Measurements from ENCODE around the gene SOHLH1. TPM values are rescaled to one million over a fixed set of nuclear protein-coding genes. Genes with fewer than 3 reads are reported as not detected.

The SOHLH1 gene
- total and polyA plus RNA-seq, 2 experiments from 2014 or later = not detected

GRCh38 chr9:135700525-135700924 lies 1.2 kb upstream of the SOHLH1 start:
- DNase-seq = no peak
- in situ Hi-C loops (cut with MboI) = no loop called here
- Histone ChIP-seq H3K4me2 (ENCODE audit: unreplicated experiment) (no peak overlapping the region), H3F3A (ENCODE audit: insufficient read depth) (no peaks in the 10 kb centered on the region), H3K27me3 (replicated peaks; ENCODE audit: insufficient read depth) (peaks cover 12% of the 10 kb centered on the region; the same call in 1 of the 2 replicates), H3K27ac (no peak overlapping the region), H3K9me2 (ENCODE audit: insufficient read depth) (no peaks in the 10 kb centered on the region), H2AFZ (no peak overlapping the region), H4K20me1 (ENCODE audit: insufficient read depth) (no peaks in the 10 kb centered on the region), H3K9me3 (ENCODE audit: low read depth) (no peaks in the 10 kb centered on the region), H3K9ac (no peak overlapping the region), H3K79me2 (ENCODE audit: insufficient read depth) (no peaks in the 10 kb centered on the region), H3K4me3 (no peak overlapping the region), H3K36me3 (ENCODE audit: low read depth) (no peaks in the 10 kb centered on the region), H3K4me1 (ENCODE audit: insufficient read depth) (no peaks in the 10 kb centered on the region)
- 46 to 48% methylated on average over 15 of the region's 15 CpGs for WGBS, 2 experiments (ENCODE audit: low coverage in 1 of 2, low lambda C conversion rate in 2 of 2, missing lambda C conversion rate in 2 of 2)
- no peak for TF ChIP-seq EZH2 (IDR thresholded peaks at IDR 0.05; ENCODE audit: insufficient read depth, poor library complexity, severe bottlenecking)
- no peak for TF ChIP-seq EZH2phosphoT487 (IDR thresholded peaks at IDR 0.05; ENCODE audit: insufficient read depth, low read depth)

- H4K20me1 ChIP-seq (ENCODE audit: insufficient read depth) = no peaks in the 10 kb centered on the region
- in situ Hi-C loops (cut with MboI) = no loop called here
- no peaks in the 10 kb centered on the region for H3K36me3 ChIP-seq (ENCODE audit: low read depth)
- no peak overlapping the region for H3K27ac ChIP-seq
- no peak overlapping the region for H3K4me2 ChIP-seq (ENCODE audit: unreplicated experiment)
- H3K9me2 ChIP-seq (ENCODE audit: insufficient read depth) = no peaks in the 10 kb centered on the region
- no peaks in the 10 kb centered on the region for H3K9me3 ChIP-seq (ENCODE audit: low read depth)
- H3F3A ChIP-seq (ENCODE audit: insufficient read depth) = no peaks in the 10 kb centered on the region
- H3K4me3 ChIP-seq = no peak overlapping the region
- H2AFZ ChIP-seq = no peak overlapping the region
- no peaks in the 10 kb centered on the region for H3K4me1 ChIP-seq (ENCODE audit: insufficient read depth)
- 39 to 64% methylated on average over 2 to 18 of the region's 19 CpGs for WGBS, 2 experiments (ENCODE audit: low coverage in 1 of 2, low lambda C conversion rate in 2 of 2, missing lambda C conversion rate in 2 of 2)
- peaks cover 6% of the 10 kb centered on the region; the same call in 1 of the 2 replicates for H3K27me3 ChIP-seq (replicated peaks; ENCODE audit: insufficient read depth)
- DNase-seq = no peak
- H3K9ac ChIP-seq = no peak overlapping the region
- TF ChIP-seq EZH2 (IDR thresholded peaks at IDR 0.05; ENCODE audit: insufficient read depth, poor library complexity, severe bottlenecking) = no peak
- TF ChIP-seq EZH2phosphoT487 (IDR thresholded peaks at IDR 0.05; ENCODE audit: insufficient read depth, low read depth) = no peak
- no peaks in the 10 kb centered on the region for H3K79me2 ChIP-seq (ENCODE audit: insufficient read depth)
These were observed 514 bp downstream of the SOHLH1 start for GRCh38 chr9:135698767-135699166.

GRCh38 chr9:135698236-135698635 lies 1.0 kb downstream of the SOHLH1 start:
- H3K9me2 ChIP-seq (ENCODE audit: insufficient read depth) = no peaks in the 10 kb centered on the region
- no peak overlapping the region for H3K4me2 ChIP-seq (ENCODE audit: unreplicated experiment)
- in situ Hi-C loops (cut with MboI) = no loop called here
- no peaks in the 10 kb centered on the region for H3K79me2 ChIP-seq (ENCODE audit: insufficient read depth)
- H3K9me3 ChIP-seq (ENCODE audit: low read depth) = no peaks in the 10 kb centered on the region
- H3K36me3 ChIP-seq (ENCODE audit: low read depth) = no peaks in the 10 kb centered on the region
- H4K20me1 ChIP-seq (ENCODE audit: insufficient read depth) = no peaks in the 10 kb centered on the region
- WGBS, 2 experiments (ENCODE audit: low coverage in 1 of 2, low lambda C conversion rate in 2 of 2, missing lambda C conversion rate in 2 of 2) = 61 to 65% methylated on average over 17 to 20 of the region's 21 CpGs
- no peak for DNase-seq
- no peaks in the 10 kb centered on the region for H3F3A ChIP-seq (ENCODE audit: insufficient read depth)
- no peak overlapping the region for H3K4me3 ChIP-seq
- H2AFZ ChIP-seq = no peak overlapping the region
- TF ChIP-seq EZH2phosphoT487 (IDR thresholded peaks at IDR 0.05; ENCODE audit: insufficient read depth, low read depth) = no peak
- no peak for TF ChIP-seq EZH2 (IDR thresholded peaks at IDR 0.05; ENCODE audit: insufficient read depth, poor library complexity, severe bottlenecking)
- H3K27me3 ChIP-seq (replicated peaks; ENCODE audit: insufficient read depth) = peaks cover under 1% of the 10 kb centered on the region; the same call in 1 of the 2 replicates
- H3K27ac ChIP-seq = no peak overlapping the region
- no peaks in the 10 kb centered on the region for H3K4me1 ChIP-seq (ENCODE audit: insufficient read depth)
- H3K9ac ChIP-seq = no peak overlapping the region

- Histone ChIP-seq H3K4me2 (ENCODE audit: unreplicated experiment) (no peak overlapping the region), H3F3A (ENCODE audit: insufficient read depth) (no peaks in the 10 kb centered on the region), H3K27ac (no peak overlapping the region), H3K27me3 (replicated peaks; ENCODE audit: insufficient read depth) (no peaks in the 10 kb centered on the region; the same call in 1 of the 2 replicates), H3K9ac (no peak overlapping the region), H3K79me2 (ENCODE audit: insufficient read depth) (no peaks in the 10 kb centered on the region), H3K4me3 (no peak overlapping the region), H2AFZ (no peak overlapping the region), H3K9me3 (ENCODE audit: low read depth) (no peaks in the 10 kb centered on the region), H3K9me2 (ENCODE audit: insufficient read depth) (no peaks in the 10 kb centered on the region), H4K20me1 (ENCODE audit: insufficient read depth) (no peaks in the 10 kb centered on the region), H3K4me1 (ENCODE audit: insufficient read depth) (no peaks in the 10 kb centered on the region), H3K36me3 (ENCODE audit: low read depth) (no peaks in the 10 kb centered on the region)
- in situ Hi-C loops (cut with MboI) = no loop called here
- no peak for DNase-seq
- WGBS, 2 experiments (ENCODE audit: low coverage in 1 of 2, low lambda C conversion rate in 2 of 2, missing lambda C conversion rate in 2 of 2) = 56 to 57% methylated on average over 15 of the region's 15 CpGs
- TF ChIP-seq EZH2 (IDR thresholded peaks at IDR 0.05; ENCODE audit: insufficient read depth, poor library complexity, severe bottlenecking) (no peak), EZH2phosphoT487 (IDR thresholded peaks at IDR 0.05; ENCODE audit: insufficient read depth, low read depth) (no peak)
These were observed 2.1 kb downstream of the SOHLH1 start for GRCh38 chr9:135697226-135697625.

GRCh38 chr9:135696446-135696845 lies 2.8 kb downstream of the SOHLH1 start:
- no peaks in the 10 kb centered on the region for H3K4me1 ChIP-seq (ENCODE audit: insufficient read depth)
- H3K79me2 ChIP-seq (ENCODE audit: insufficient read depth) = no peaks in the 10 kb centered on the region
- H3K4me2 ChIP-seq (ENCODE audit: unreplicated experiment) = no peak overlapping the region
- H3K9ac ChIP-seq = no peak overlapping the region
- no peak for TF ChIP-seq EZH2 (IDR thresholded peaks at IDR 0.05; ENCODE audit: insufficient read depth, poor library complexity, severe bottlenecking)
- TF ChIP-seq EZH2phosphoT487 (IDR thresholded peaks at IDR 0.05; ENCODE audit: insufficient read depth, low read depth) = no peak
- no peaks in the 10 kb centered on the region; the same call in 1 of the 2 replicates for H3K27me3 ChIP-seq (replicated peaks; ENCODE audit: insufficient read depth)
- 56 to 57% methylated on average over 11 to 16 of the region's 16 CpGs for WGBS, 2 experiments (ENCODE audit: low coverage in 1 of 2, low lambda C conversion rate in 2 of 2, missing lambda C conversion rate in 2 of 2)
- no peak overlapping the region for H2AFZ ChIP-seq
- H3K27ac ChIP-seq = no peak overlapping the region
- no peak overlapping the region for H3K4me3 ChIP-seq
- DNase-seq = no peak
- H3F3A ChIP-seq (ENCODE audit: insufficient read depth) = no peaks in the 10 kb centered on the region
- H3K9me2 ChIP-seq (ENCODE audit: insufficient read depth) = no peaks in the 10 kb centered on the region
- no peaks in the 10 kb centered on the region for H4K20me1 ChIP-seq (ENCODE audit: insufficient read depth)
- in situ Hi-C loops (cut with MboI) = no loop called here
- no peaks in the 10 kb centered on the region for H3K9me3 ChIP-seq (ENCODE audit: low read depth)
- no peaks in the 10 kb centered on the region for H3K36me3 ChIP-seq (ENCODE audit: low read depth)

Data from GM23248 (cell line).